ENCODE results near the gene C2orf80. TPM values are rescaled to one million over a fixed set of nuclear protein-coding genes. Genes with fewer than 3 reads are reported as not detected.
"Not testable (repeated sequence)": the region's sequence is repeated elsewhere in the genome, so short reads cannot be mapped to it uniquely, and the experiment has no call there.

The C2orf80 gene
- total and polyA plus RNA-seq, 2 donors from 2014 or later: not detected

GRCh38 chr2:208125251-208125650 lies 64.6 kb downstream of the C2orf80 start:
- TF ChIP-seq CTCF (IDR thresholded peaks at IDR 0.05; ENCODE audit: borderline replicate concordance, extremely low read depth, insufficient read depth): no peak
- Histone ChIP-seq H3K4me1 (ENCODE audit: control insufficient read depth in 2 of 3, insufficient read depth in 2 of 3, low read depth in 1 of 3, low read length in 3 of 3) (no peaks in the 10 kb centered on the region), H3K36me3 (ENCODE audit: control insufficient read depth in 2 of 3, insufficient read depth in 3 of 3, low read length in 3 of 3) (no peaks in the 10 kb centered on the region), H3K27me3 (ENCODE audit: control insufficient read depth, insufficient read depth, low read length) (no peaks in the 10 kb centered on the region), H3K9me3 (ENCODE audit: control insufficient read depth in 2 of 3, insufficient read depth in 1 of 3, low read length in 3 of 3) (no peaks in the 10 kb centered on the region), H3K27ac (ENCODE audit: low read depth in 2 of 2, low read length in 2 of 2) (no peak overlapping the region), H3K9ac (ENCODE audit: low read length in 3 of 3) (no peak overlapping the region), H3K4me3 (ENCODE audit: low read length in 3 of 3) (no peak overlapping the region)
- DNase-seq (no peak), FAIRE-seq (no peak)
- intact Hi-C loops (cut with DNase I): no loop called here

GRCh38 chr2:208124013-208124715 lies 65.7 kb downstream of the C2orf80 start, which contains the start of gene CRYGD:
CRYGD (minus strand) TSS chr2:208124524; CDS start chr2:208124473, 51 bp downstream.
- intact Hi-C loops (cut with DNase I); H3K4me1 ChIP-seq (ENCODE audit: control insufficient read depth in 2 of 3, insufficient read depth in 2 of 3, low read depth in 1 of 3, low read length in 3 of 3); H3K27ac ChIP-seq (ENCODE audit: low read depth in 2 of 2, low read length in 2 of 2); H3K27me3 ChIP-seq (ENCODE audit: control insufficient read depth, insufficient read depth, low read length); H3K9me3 ChIP-seq (ENCODE audit: control insufficient read depth in 2 of 3, insufficient read depth in 1 of 3, low read length in 3 of 3); FAIRE-seq; H3K36me3 ChIP-seq (ENCODE audit: control insufficient read depth in 2 of 3, insufficient read depth in 3 of 3, low read length in 3 of 3); H3K9ac ChIP-seq (ENCODE audit: low read length in 3 of 3): not testable (repeated sequence)
- peak in 4 of 5 donors; percentile 28 to 55 (median 46) for DNase-seq
- peak within 1 kb of the TSS in 1 of 3 donors; percentile 9 for H3K4me3 ChIP-seq (ENCODE audit: low read length in 3 of 3)

- no peaks in the 10 kb centered on the region for H3K9me3 ChIP-seq (ENCODE audit: control insufficient read depth in 2 of 3, insufficient read depth in 1 of 3, low read length in 3 of 3)
- no peaks in the 10 kb centered on the region for H3K4me1 ChIP-seq (ENCODE audit: control insufficient read depth in 2 of 3, insufficient read depth in 2 of 3, low read depth in 1 of 3, low read length in 3 of 3)
- DNase-seq (no peak), FAIRE-seq (peak; percentile 99)
- no peak overlapping the region for H3K27ac ChIP-seq (ENCODE audit: low read depth in 2 of 2, low read length in 2 of 2)
- H3K9ac ChIP-seq (ENCODE audit: low read length in 3 of 3): no peak overlapping the region
- H3K36me3 ChIP-seq (ENCODE audit: control insufficient read depth in 2 of 3, insufficient read depth in 3 of 3, low read length in 3 of 3): no peaks in the 10 kb centered on the region
- no peak for TF ChIP-seq CTCF (IDR thresholded peaks at IDR 0.05; ENCODE audit: borderline replicate concordance, extremely low read depth, insufficient read depth)
- no peak overlapping the region for H3K4me3 ChIP-seq (ENCODE audit: low read length in 3 of 3)
- H3K27me3 ChIP-seq (ENCODE audit: control insufficient read depth, insufficient read depth, low read length): no peaks in the 10 kb centered on the region
- intact Hi-C loops (cut with DNase I): no loop called here
These were observed 67.6 kb downstream of the C2orf80 start for GRCh38 chr2:208122248-208122647.

GRCh38 chr2:208118918-208119317 lies 70.9 kb downstream of the C2orf80 start:
- Histone ChIP-seq H3K27me3 (ENCODE audit: control insufficient read depth, insufficient read depth, low read length) (no peaks in the 10 kb centered on the region), H3K36me3 (ENCODE audit: control insufficient read depth in 2 of 3, insufficient read depth in 3 of 3, low read length in 3 of 3) (no peaks in the 10 kb centered on the region), H3K4me3 (ENCODE audit: low read length in 3 of 3) (no peak overlapping the region), H3K9me3 (ENCODE audit: control insufficient read depth in 2 of 3, insufficient read depth in 1 of 3, low read length in 3 of 3) (no peaks in the 10 kb centered on the region), H3K27ac (ENCODE audit: low read depth in 2 of 2, low read length in 2 of 2) (no peak overlapping the region), H3K4me1 (ENCODE audit: control insufficient read depth in 2 of 3, insufficient read depth in 2 of 3, low read depth in 1 of 3, low read length in 3 of 3) (no peaks in the 10 kb centered on the region), H3K9ac (ENCODE audit: low read length in 3 of 3) (no peak overlapping the region)
- intact Hi-C loops (cut with DNase I): no loop called here
- FAIRE-seq (no peak), DNase-seq (no peak)
- TF ChIP-seq CTCF (IDR thresholded peaks at IDR 0.05; ENCODE audit: borderline replicate concordance, extremely low read depth, insufficient read depth): no peak

GRCh38 chr2:208117390-208117789 lies 72.4 kb downstream of the C2orf80 start:
- H3K36me3 ChIP-seq (ENCODE audit: control insufficient read depth in 2 of 3, insufficient read depth in 3 of 3, low read length in 3 of 3); H3K4me3 ChIP-seq (ENCODE audit: low read length in 3 of 3); H3K9me3 ChIP-seq (ENCODE audit: control insufficient read depth in 2 of 3, insufficient read depth in 1 of 3, low read length in 3 of 3); H3K9ac ChIP-seq (ENCODE audit: low read length in 3 of 3); H3K4me1 ChIP-seq (ENCODE audit: control insufficient read depth in 2 of 3, insufficient read depth in 2 of 3, low read depth in 1 of 3, low read length in 3 of 3); H3K27ac ChIP-seq (ENCODE audit: low read depth in 2 of 2, low read length in 2 of 2); H3K27me3 ChIP-seq (ENCODE audit: control insufficient read depth, insufficient read depth, low read length); DNase-seq; FAIRE-seq; intact Hi-C loops (cut with DNase I): not testable (repeated sequence)
